ENCODE data around the gene PSMA7.

PSMA7 gene

DNA sequence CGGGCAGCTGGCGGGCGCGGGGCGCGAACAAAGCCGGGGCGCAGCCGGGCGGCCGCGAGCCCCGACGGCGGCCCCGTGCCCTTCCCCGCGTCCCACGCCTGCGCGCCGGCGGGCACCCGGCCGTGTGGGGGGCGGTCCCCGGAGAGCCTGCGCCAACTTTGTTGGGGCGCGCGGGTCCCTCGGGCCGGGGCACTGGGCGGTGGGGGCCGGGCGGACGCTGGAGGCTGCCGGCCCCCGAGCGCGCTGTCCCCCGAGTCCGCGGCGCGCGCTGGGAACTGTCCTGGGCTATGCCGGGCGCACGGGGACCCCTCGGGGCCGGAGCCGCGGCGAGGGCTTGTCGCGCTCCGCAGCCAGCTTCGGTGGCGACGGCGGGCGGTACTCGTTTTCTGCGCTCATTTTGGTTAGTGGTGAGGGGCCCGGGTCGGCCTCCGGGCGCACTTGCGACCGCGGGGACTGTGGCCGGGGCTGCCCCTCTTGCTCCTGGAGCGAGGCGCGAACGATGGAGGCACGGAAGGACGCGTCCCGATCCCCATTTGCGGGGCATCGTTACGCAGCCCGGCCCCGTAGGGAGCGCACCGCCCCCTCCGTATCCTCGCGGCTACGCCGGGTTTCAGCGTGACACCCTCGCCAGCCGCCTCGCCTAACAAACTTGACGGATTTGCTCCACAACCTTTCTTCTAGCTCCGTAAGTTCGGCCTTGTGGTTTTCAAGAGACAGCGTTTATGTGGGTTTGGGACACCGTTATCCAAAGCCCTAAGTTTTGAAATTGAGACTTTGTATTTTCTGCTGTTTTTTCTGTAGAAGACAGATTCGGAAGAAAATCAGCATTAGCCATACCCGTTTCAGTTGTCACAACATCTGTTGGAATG is 997 bp upstream of the PSMA7 start:
- in situ Hi-C loops (cut with MboI; ENCODE audit: low pct_unique_long_range_greater_than_20kb, low sequenced_read_pairs, unreplicated experiment), result loop anchor here (10.0 kb wide), 1 partner anchor 119 kb away; no protein-coding TSS in a partner anchor
- TF ChIP-seq, protein P1, sequence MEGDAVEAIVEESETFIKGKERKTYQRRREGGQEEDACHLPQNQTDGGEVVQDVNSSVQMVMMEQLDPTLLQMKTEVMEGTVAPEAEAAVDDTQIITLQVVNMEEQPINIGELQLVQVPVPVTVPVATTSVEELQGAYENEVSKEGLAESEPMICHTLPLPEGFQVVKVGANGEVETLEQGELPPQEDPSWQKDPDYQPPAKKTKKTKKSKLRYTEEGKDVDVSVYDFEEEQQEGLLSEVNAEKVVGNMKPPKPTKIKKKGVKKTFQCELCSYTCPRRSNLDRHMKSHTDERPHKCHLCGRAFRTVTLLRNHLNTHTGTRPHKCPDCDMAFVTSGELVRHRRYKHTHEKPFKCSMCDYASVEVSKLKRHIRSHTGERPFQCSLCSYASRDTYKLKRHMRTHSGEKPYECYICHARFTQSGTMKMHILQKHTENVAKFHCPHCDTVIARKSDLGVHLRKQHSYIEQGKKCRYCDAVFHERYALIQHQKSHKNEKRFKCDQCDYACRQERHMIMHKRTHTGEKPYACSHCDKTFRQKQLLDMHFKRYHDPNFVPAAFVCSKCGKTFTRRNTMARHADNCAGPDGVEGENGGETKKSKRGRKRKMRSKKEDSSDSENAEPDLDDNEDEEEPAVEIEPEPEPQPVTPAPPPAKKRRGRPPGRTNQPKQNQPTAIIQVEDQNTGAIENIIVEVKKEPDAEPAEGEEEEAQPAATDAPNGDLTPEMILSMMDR (IDR thresholded peaks at IDR 0.05; ENCODE audit: extremely low read depth, insufficient read depth, missing control alignments), result no peak
- peak; percentile 80 for DNase-seq (ENCODE audit: low spot score)

DNA sequence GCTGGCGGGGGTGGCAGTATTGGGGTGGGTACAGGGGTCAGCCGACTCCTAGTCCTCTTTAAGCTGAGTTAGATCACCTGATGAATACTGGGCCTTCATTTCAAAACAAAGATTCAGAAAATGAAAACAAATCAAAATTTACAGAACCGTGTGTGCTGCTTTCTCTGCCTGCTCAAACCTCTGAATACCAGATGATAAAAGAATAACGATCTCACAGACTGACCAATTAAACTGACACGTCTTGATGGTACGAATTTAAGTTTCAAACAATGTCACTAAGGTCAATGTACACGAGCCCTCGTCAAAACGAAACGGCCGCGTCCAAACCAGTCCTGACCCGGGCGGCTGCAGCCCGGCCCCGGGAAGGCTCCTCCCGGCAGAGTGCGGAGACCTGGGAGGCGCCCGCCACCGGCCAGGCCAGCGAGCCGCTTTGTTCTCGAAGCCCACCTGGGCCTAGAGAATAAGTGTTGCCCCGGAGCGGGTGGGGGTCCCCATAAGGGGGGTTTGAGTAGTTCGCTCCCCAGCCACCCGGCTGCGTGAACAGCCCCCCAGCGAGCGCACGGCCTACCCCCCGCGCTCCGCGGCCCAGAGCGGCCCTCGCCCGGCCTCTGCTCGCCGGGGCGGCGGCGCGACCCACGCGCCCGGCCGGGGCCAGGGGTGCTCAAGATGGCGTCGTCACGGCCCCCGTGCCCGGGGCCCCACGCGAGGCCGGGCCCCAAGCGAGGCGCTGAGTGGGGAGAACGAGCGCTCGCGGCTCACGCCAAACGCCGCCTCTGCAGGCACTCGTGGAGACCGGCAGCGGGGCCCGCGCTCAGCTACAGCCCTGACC is 728 bp downstream of the PSMA7 start:
- in situ Hi-C loops (cut with MboI; ENCODE audit: low pct_unique_long_range_greater_than_20kb, low sequenced_read_pairs, unreplicated experiment), result loop anchor here (10.0 kb wide), 1 partner anchor 118 kb away; no protein-coding TSS in a partner anchor
- TF ChIP-seq, protein P1 (IDR thresholded peaks at IDR 0.05; ENCODE audit: extremely low read depth, insufficient read depth, missing control alignments), result no peak
- no peak for DNase-seq (ENCODE audit: low spot score)

DNA sequence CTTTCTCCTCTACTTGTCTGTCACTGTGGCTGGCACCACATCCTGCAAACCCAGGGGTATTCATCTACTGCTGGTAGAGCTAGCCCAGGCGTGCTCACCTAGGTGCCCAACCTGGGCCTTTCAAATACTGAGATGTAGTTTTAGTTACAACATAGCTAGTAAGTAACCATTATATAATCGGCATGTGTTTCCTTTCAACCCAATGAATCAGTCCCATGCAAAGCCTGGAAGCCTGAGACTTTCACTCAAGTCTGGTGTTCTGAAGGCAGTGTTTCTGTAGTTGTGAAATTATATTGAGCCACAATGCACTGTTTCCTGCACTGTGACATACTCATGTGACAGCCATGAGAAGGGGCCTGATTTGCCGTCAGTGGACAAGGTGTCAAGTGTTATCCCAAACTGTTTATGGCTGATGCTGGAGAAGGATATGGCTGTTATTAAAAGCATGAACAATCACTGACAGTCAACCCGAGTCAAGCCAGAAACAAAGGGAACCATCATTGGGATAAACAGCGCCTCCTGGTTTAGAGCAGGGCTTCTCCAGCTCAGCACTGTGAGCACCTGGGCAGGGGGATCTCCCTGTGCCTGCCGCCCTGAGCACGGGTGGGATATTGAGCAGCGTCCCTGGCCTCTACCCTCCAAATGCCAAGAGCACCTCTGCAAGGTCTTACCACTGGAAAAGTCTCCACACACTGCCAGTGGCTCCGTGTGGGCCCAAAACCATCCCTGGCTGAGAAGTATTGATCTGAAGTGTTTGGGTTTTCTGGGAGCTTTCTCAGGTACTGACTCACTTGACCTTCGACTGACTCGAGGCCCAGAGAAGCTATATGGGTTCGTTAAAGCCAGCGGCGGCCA is 1.6 kb downstream of the PSMA7 start:
- DNase-seq (ENCODE audit: low spot score), result no peak
- TF ChIP-seq, protein P1 (IDR thresholded peaks at IDR 0.05; ENCODE audit: extremely low read depth, insufficient read depth, missing control alignments), result peak; percentile 52
- in situ Hi-C loops (cut with MboI; ENCODE audit: low pct_unique_long_range_greater_than_20kb, low sequenced_read_pairs, unreplicated experiment), result loop anchor here (10.0 kb wide), 1 partner anchor 117 kb away; no protein-coding TSS in a partner anchor

DNA sequence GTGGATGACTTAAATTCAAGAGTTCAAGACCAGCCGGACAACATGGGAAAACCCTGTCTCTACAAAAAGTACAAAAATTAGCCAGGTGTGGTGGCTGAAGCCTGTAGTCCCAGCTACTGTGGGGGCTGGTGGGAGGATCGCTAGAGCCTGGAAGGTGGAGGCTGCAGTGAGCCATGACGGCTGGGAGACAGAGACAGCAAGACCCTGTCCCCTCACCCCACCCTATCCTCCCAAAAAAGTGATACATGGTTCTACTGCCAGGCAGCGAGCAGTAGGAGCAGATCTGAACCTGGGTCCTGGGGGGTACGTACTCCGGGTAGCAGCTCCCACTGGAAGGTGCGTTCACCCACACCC is 2.2 kb downstream of the PSMA7 start:
- DNase-seq (ENCODE audit: low spot score), result no peak
- in situ Hi-C loops (cut with MboI; ENCODE audit: low pct_unique_long_range_greater_than_20kb, low sequenced_read_pairs, unreplicated experiment), result loop anchor here (10.0 kb wide), 1 partner anchor 116 kb away; no protein-coding TSS in a partner anchor
- TF ChIP-seq, protein P1 (IDR thresholded peaks at IDR 0.05; ENCODE audit: extremely low read depth, insufficient read depth, missing control alignments), result no peak

DNA sequence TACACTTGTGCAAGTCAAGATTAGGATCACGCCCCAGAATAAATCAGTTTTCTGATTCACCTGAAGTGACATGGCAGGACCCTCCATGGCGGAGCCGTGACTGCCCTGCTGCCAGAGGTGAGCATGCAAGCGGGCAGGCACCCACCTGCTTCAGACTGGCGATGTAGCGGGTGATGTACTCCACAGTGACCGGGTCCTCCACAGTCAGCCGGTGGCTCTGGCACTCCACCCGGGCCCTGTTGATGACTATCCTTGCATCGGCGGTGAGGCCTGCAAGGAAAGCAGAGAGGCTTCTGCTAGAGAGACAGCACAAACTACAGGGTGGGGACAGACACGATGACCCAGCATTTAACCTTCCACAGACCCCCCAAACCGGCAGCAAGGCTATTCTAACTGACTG is 3.6 kb downstream of the PSMA7 start:
- TF ChIP-seq, protein P1 (IDR thresholded peaks at IDR 0.05; ENCODE audit: extremely low read depth, insufficient read depth, missing control alignments), result no peak
- DNase-seq (ENCODE audit: low spot score), result no peak
- in situ Hi-C loops (cut with MboI; ENCODE audit: low pct_unique_long_range_greater_than_20kb, low sequenced_read_pairs, unreplicated experiment), result loop anchor here (10.0 kb wide), 1 partner anchor 115 kb away; no protein-coding TSS in a partner anchor

DNA sequence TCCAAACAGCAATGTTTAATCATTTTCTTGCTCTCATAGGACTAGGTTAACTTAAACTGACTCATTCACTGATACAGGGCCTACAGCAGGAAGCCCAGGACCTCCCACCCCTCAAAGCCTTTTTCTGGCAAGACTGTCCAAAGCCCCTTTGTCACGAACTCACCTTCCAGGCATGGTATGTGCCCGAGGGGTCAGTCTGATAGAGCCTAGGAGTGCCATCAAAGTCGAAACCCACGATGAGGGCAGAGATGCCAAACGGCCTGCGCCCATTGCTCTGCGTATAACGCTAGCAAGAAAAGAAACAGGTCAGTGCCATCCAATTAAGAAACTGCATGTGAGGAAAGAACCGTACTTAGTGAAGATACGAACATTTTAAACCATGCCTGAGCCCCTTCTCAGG is 4.3 kb downstream of the PSMA7 start:
- DNase-seq (ENCODE audit: low spot score), result no peak
- in situ Hi-C loops (cut with MboI; ENCODE audit: low pct_unique_long_range_greater_than_20kb, low sequenced_read_pairs, unreplicated experiment), result no loop called here
- TF ChIP-seq, protein P1 (IDR thresholded peaks at IDR 0.05; ENCODE audit: extremely low read depth, insufficient read depth, missing control alignments), result no peak

Measured in GM13977 (cell line).